Testis (tissue), 3 donors: ENCODE measurements around the gene ZNF212. TPM values are rescaled to one million over a fixed set of nuclear protein-coding genes. Genes with fewer than 3 reads are reported as not detected.

ENCODE experiments used
- DNase-seq: peaks from one replicate; pipeline ENCODE4 v3.0.0-alpha.2; 2019
- H3K27ac ChIP-seq, 2 donors: fragments of 200-600 bp; sonication (generic); one replicate each; pipeline ENCODE4 v1.5.1; 2019
- H3K27me3 ChIP-seq: fragments of 200-600 bp; sonication (generic); one replicate; pipeline ENCODE4 v1.5.1; 2019
- H3K36me3 ChIP-seq: fragments of 200-600 bp; sonication (generic); one replicate; pipeline ENCODE4 v1.5.1; 2017; ENCODE audit warnings: low read depth; ENCODE audit errors: missing control alignments
- H3K4me1 ChIP-seq: fragments of 200-600 bp; sonication (generic); one replicate; pipeline ENCODE4 v1.5.1; 2019
- H3K4me3 ChIP-seq, 2 donors: fragments of 200-600 bp; sonication (generic); one replicate each; pipeline ENCODE4 v1.5.1; 2017 to 2019
- H3K9me3 ChIP-seq: fragments of 200-600 bp; sonication (generic); one replicate; pipeline ENCODE4 v1.5.1; 2017
- POLR2A ChIP-seq: fragments of 450-650 bp; IDR thresholded peaks from one replicate; pipeline ENCODE4 v1.6.1; 2017; ENCODE audit warnings: antibody characterized with exemption, mild to moderate bottlenecking, moderate library complexity
- WGBS, 2 donors: methylation state at CpG; one replicate each; pipeline ENCODE4 v1.1.5; 2018; 5-methylcytosine and 5-hydroxymethylcytosine counted together
- intact Hi-C: fragments of 100-400 bp; cut with DNase I; formaldehyde crosslinking; loops from one replicate; pipeline ENCODE4 v1.15.1; 2023; ENCODE audit warnings: low total_unique reads
- polyA plus RNA-seq: library from polyadenylated mRNA; stranded (reverse); fragments of 350-450 nt; fragmentation: Illumina TruSeq; extraction: RNeasy Lipid Tissue Mini Kit (QIAGEN cat#74804); gene quantifications from one replicate; pipeline ENCODE4 v1.2.3, GENCODE V29; 2014; ENCODE audit warnings: low read depth, low replicate concordance; ENCODE audit not compliant: insufficient read depth
- total RNA-seq, 2 donors: library from RNA; depleted of rRNA; stranded (reverse); fragments of >200 nt; gene quantifications; one replicate each; pipeline ENCODE4 v1.2.3, GENCODE V29; 2016
- TF ChIP-seq, protein P1 (sequence below), 3 experiments: fragments of 450-650 bp in 2 of 3; fragments of 200-600 bp in 1 of 3; sonication (generic) in 1 of 3; IDR thresholded peaks; one replicate each; pipeline ENCODE4 v1.5.1; 2016 to 2019; ENCODE audit warnings: antibody characterized with exemption in 3 of 3, mild to moderate bottlenecking in 2 of 3, moderate library complexity in 1 of 3

Gene ZNF212
- total and polyA plus RNA-seq, 3 donors from 2014 or later, result 17.2 to 24.2 (median 23.1) TPM

DNA sequence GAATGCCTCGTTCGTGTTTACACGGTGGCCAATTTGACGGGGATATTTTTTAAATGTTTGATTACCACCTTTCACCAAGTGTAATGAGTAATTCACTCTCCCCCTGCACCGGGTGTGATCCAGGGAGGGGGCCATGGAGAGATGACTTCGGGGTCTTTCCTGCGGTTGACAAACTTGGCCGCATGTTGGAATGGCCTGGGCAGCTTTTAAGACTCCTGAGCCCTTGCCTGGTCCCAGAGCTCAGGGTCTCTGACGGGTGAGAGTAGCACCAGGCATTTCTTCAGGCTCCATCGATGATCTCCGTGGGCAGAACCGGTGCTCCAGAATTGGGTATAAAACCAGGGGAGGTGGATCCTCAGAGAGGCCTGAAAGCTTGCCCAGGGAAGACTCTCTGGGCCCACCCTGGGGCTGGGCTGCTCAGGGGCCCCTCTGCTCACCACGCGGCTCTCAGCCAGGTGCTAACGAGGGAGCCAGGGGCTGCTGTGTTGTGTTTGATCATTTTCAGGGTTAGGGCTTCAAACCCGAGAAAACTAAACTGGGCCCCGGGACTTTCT, 43.2 kb upstream of the ZNF212 start:
- H3K4me1 ChIP-seq, result peaks cover 9% of the 10 kb centered on the region
- WGBS, 2 donors, result 1 to 3% methylated on average over 11 to 17 of the region's 17 CpGs
- intact Hi-C loops, result no loop called here
- H3K4me3 ChIP-seq, result peak overlapping the region; percentile 69 to 79
- H3K9me3 ChIP-seq, result no peaks in the 10 kb centered on the region
- DNase-seq, result peak; percentile 30
- peak overlapping the region; percentile 58 to 86 for H3K27ac ChIP-seq
- TF ChIP-seq, protein P1, sequence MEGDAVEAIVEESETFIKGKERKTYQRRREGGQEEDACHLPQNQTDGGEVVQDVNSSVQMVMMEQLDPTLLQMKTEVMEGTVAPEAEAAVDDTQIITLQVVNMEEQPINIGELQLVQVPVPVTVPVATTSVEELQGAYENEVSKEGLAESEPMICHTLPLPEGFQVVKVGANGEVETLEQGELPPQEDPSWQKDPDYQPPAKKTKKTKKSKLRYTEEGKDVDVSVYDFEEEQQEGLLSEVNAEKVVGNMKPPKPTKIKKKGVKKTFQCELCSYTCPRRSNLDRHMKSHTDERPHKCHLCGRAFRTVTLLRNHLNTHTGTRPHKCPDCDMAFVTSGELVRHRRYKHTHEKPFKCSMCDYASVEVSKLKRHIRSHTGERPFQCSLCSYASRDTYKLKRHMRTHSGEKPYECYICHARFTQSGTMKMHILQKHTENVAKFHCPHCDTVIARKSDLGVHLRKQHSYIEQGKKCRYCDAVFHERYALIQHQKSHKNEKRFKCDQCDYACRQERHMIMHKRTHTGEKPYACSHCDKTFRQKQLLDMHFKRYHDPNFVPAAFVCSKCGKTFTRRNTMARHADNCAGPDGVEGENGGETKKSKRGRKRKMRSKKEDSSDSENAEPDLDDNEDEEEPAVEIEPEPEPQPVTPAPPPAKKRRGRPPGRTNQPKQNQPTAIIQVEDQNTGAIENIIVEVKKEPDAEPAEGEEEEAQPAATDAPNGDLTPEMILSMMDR (IDR thresholded peaks at IDR 0.05), result no peak
- TF ChIP-seq POLR2A, result no peak
- H3K27me3 ChIP-seq, result no peaks in the 10 kb centered on the region
- H3K36me3 ChIP-seq, result no peaks in the 10 kb centered on the region

GRCh38 chr7:149196705-149197171, 42.7 kb upstream of the ZNF212 start:
- DNase-seq, result no peak
- H3K27me3 ChIP-seq, result no peaks in the 10 kb centered on the region
- intact Hi-C loops, result no loop called here
- no peaks in the 10 kb centered on the region for H3K36me3 ChIP-seq
- H3K4me1 ChIP-seq, result peaks cover 9% of the 10 kb centered on the region
- no peak for TF ChIP-seq POLR2A
- TF ChIP-seq, protein P1 (IDR thresholded peaks at IDR 0.05), result no peak
- H3K27ac ChIP-seq, result peak overlapping the region in 1 of 2 donors; percentile 86
- H3K9me3 ChIP-seq, result no peaks in the 10 kb centered on the region
- WGBS, 2 donors, result 14 to 15% methylated on average over 4 to 7 of the region's 7 CpGs
- H3K4me3 ChIP-seq, result peak overlapping the region in 1 of 2 donors; percentile 69

DNA sequence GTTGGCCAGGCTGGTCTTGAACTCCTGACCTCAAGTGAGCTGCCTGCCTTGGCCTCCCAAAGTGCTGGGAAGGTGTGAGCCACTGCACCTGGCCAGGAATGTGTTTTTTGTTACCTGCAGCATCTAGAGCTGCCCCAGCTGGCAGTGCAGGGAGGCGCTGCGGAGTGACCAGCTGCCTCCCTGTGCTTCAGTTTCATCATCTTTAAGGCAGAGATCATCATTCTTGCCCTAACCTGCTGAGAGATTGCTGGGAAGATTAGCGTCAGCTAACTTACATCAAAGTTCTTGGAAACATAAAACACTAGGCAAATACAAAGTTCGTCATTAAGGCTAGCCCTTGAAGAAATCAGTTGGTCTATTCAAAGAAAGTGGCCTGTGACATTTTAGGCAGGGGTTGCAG, 41.8 kb upstream of the ZNF212 start:
- H3K27me3 ChIP-seq, result no peaks in the 10 kb centered on the region
- no peak for DNase-seq
- H3K36me3 ChIP-seq, result no peaks in the 10 kb centered on the region
- no peak overlapping the region for H3K4me3 ChIP-seq
- peaks cover 9% of the 10 kb centered on the region for H3K4me1 ChIP-seq
- no peaks in the 10 kb centered on the region for H3K9me3 ChIP-seq
- WGBS, 2 donors, result 68 to 87% methylated on average over 4 of the region's 4 CpGs
- intact Hi-C loops, result no loop called here
- TF ChIP-seq POLR2A, result no peak
- TF ChIP-seq, protein P1 (IDR thresholded peaks at IDR 0.05), result no peak
- no peak overlapping the region for H3K27ac ChIP-seq

DNA sequence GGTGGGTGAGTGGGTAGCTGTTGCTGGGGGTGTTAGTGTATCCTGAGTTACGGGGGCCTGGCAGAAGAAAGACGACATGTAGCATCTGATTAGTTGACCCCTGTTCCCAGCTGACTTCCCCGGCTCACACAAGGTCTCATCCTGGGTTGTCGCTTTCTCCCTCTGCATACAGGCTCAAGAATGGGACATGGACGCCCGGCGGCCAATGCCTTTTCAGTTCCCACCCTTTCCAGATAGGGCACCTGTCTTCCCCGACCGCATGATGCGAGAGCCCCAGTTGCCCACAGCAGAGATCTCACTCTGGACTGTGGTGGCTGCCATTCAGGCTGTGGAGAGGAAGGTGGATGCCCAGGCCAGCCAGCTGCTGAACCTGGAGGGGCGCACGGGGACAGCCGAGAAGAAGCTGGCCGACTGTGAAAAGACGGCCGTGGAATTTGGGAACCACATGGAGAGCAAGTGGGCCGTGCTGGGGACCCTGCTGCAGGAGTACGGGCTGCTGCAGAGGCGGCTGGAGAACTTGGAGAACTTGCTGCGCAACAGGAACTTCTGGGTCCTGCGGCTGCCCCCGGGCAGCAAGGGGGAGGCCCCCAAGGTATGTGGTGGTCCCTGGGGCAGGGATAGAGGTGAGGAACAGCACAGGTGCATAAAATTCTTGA, 41.2 kb upstream of the ZNF212 start:
- peaks cover 9% of the 10 kb centered on the region for H3K4me1 ChIP-seq
- no peak for TF ChIP-seq POLR2A
- TF ChIP-seq, protein P1 (IDR thresholded peaks at IDR 0.05), result no peak
- H3K4me3 ChIP-seq, result no peak overlapping the region
- H3K27me3 ChIP-seq, result no peaks in the 10 kb centered on the region
- no peaks in the 10 kb centered on the region for H3K9me3 ChIP-seq
- no peak overlapping the region for H3K27ac ChIP-seq
- DNase-seq, result no peak
- no peaks in the 10 kb centered on the region for H3K36me3 ChIP-seq
- intact Hi-C loops, result no loop called here
- WGBS, 2 donors, result 91% methylated on average over 20 to 22 of the region's 22 CpGs
